RWPE1 (cell line): ENCODE data around the gene CHCHD6.

ENCODE experiments used
- CTCF ChIA-PET: fragments of 350-600 bp; sonication (Branson Sonifier 250); formaldehyde crosslinking; extraction: SDS; loops from one replicate; lab custom pipeline; 2021; lab: Yijun Ruan, JAX
- POLR2A ChIA-PET: fragments of 400-600 bp; formaldehyde crosslinking; extraction: SDS; loops from one replicate; lab custom pipeline; 2020; ENCODE audit warnings: antibody characterized with exemption; ENCODE audit not compliant: low non-redundant PET; lab: Yijun Ruan, JAX
- DNase-seq: peaks from one replicate; pipeline ENCODE4 v3.0.0; 2012; ENCODE audit warnings: low spot score
- H3K27ac ChIP-seq: fragments of 450-650 bp; 2 replicates; pipeline ENCODE4 v1.5.1; 2017
- TF ChIP-seq, protein P1 (sequence below): fragments of 450-650 bp; conservative IDR thresholded peaks from 2 replicates; pipeline ENCODE4 v1.5.1; 2017; ENCODE audit warnings: low read depth, mild to moderate bottlenecking

Gene CHCHD6

DNA sequence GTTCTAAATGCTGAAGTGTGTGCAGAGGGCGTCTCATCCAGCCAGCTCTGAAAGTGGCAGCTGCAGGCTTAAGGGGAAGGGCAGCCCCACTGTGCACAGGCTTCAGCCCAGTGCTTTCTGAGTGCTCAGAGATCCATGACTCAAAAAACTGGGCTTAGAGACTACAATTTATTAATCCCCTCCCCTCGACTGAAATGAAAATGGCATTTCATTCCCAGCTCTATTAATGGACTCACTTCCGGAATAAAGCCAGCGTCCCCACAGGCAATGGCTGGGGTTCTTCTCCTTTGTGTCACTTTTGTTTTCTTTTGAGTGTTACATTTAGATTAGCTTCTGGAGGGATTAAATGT, 223.3 kb downstream of the CHCHD6 start:
- TF ChIP-seq, protein P1, sequence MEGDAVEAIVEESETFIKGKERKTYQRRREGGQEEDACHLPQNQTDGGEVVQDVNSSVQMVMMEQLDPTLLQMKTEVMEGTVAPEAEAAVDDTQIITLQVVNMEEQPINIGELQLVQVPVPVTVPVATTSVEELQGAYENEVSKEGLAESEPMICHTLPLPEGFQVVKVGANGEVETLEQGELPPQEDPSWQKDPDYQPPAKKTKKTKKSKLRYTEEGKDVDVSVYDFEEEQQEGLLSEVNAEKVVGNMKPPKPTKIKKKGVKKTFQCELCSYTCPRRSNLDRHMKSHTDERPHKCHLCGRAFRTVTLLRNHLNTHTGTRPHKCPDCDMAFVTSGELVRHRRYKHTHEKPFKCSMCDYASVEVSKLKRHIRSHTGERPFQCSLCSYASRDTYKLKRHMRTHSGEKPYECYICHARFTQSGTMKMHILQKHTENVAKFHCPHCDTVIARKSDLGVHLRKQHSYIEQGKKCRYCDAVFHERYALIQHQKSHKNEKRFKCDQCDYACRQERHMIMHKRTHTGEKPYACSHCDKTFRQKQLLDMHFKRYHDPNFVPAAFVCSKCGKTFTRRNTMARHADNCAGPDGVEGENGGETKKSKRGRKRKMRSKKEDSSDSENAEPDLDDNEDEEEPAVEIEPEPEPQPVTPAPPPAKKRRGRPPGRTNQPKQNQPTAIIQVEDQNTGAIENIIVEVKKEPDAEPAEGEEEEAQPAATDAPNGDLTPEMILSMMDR = no peak
- ChIA-PET CTCF (interaction anchor here (2.1 kb wide), 1 partner anchor 33 kb away, joined by 5 read pairs; no protein-coding TSS in a partner anchor), POLR2A (no interaction called here)
- peak overlapping the region; percentile 61 for H3K27ac ChIP-seq
- DNase-seq = no peak

GRCh38 chr3:126927846-126928245, 223.8 kb downstream of the CHCHD6 start:
- TF ChIP-seq, protein P1 = no peak
- no peak for DNase-seq
- CTCF ChIA-PET = interaction anchor here (2.1 kb wide), 1 partner anchor 33 kb away, joined by 5 read pairs; no protein-coding TSS in a partner anchor
- H3K27ac ChIP-seq = no peak overlapping the region
- POLR2A ChIA-PET = no interaction called here

DNA sequence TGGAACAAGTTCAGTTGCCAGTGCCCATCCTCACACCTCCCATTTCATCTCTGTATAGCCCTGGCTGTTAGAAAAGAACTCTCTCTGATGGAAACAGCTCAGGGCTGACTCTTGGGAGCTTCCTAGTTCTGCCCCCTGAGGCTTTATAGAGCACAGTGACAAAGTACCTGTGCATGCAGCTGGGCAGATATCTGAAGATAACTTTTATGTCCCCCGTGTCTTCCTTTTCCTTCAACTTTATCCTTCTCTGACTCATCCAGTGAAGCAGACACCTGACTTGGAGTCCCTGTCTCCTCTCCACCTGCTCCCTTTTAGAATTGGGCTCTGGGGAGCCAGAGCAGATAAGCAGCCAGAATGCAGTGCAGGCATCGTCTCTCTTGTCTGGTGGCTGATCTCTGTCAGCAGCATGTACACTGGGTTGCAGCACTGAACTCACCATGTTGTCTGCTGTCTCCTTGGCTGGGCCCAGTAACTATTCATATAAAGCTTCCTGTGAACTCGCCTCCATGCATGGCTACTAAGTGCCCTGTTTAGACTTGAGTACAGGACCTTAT, 225.0 kb downstream of the CHCHD6 start:
- POLR2A ChIA-PET = no interaction called here

DNA sequence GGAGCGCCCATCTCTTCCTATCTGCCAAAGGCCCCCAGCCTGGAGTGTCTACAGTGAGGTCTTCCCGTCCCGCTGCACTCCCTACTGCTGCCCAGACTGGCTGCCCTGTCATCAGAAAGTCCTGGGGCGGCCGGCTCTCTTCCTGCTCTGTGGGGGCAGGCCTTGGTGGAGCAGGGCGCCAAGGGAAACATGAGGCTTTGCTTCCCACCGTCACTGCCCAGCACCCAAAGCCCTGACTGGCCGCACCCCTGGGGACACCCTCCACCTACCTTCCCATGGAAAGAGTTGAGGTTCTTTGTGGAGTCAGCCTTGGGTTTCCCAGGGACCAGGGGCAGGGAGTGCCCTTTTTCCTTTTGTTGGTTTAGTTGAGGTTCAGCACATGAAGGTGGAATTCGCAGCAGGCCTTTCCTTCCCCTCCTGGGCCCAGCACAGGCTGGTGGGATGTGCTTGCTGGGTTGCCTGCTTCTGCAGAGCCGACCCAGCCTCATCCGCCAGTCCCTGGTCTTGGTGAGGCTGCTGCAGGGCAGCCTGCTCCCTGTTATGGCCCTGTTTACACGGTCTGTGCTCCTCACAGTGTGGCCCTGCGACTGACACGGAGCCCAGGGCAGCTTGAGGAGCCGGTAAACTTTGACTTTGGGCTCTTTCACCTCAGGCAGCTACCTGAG, 227.0 kb downstream of the CHCHD6 start:
- ChIA-PET CTCF (no interaction called here), POLR2A (no interaction called here)

More for the DNA sequence above, 225.0 kb downstream of the CHCHD6 start:
- no peak overlapping the region for H3K27ac ChIP-seq
- no peak for DNase-seq
- TF ChIP-seq, protein P1 = no peak
- CTCF ChIA-PET = interaction anchor here (2.1 kb wide), 1 partner anchor 31 kb away, joined by 5 read pairs; no protein-coding TSS in a partner anchor

DNA sequence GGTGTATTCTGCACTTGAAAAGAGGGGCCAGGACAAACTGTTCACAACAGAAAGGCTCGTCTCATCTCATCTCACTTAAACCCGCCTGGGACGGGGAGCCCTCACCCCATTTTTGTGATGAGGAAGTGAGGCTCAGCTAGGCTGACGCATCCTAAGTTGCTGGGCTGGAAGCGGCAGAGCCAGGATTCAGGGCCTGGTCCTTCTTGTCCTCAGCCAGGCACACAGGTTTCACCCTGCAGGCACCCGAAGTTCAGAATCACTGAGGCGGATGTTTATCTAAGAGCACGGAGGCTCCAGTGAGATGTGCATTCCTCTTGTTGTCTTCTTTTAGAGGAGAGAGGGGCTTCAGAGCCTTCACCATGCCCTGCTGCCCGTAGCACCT, 227.8 kb downstream of the CHCHD6 start:
- peak overlapping the region; percentile 84 for H3K27ac ChIP-seq
- TF ChIP-seq, protein P1 = no peak
- ChIA-PET POLR2A (no interaction called here), CTCF (no interaction called here)
- no peak for DNase-seq

More for the DNA sequence above, 227.0 kb downstream of the CHCHD6 start:
- peak overlapping the region; percentile 84 for H3K27ac ChIP-seq
- TF ChIP-seq, protein P1 = no peak
- DNase-seq = no peak

- H3K27ac ChIP-seq = peak overlapping the region; percentile 84
- ChIA-PET CTCF (no interaction called here), POLR2A (no interaction called here)
- peak; percentile 28 for DNase-seq
- TF ChIP-seq, protein P1 = no peak
Observed at GRCh38 chr3:126932188-126932931, 228.3 kb downstream of the CHCHD6 start.
